Kidney glomerular epithelial cell (primary cell): ENCODE data around the gene TEX19.
"Not testable (repeated sequence)": the region's sequence is repeated elsewhere in the genome, so short reads cannot be mapped to it uniquely, and the experiment has no call there.

Source experiments
- DNase-seq: peaks from one replicate; lab custom pipeline; 2025; lab: John Stamatoyannopoulos, UW

Gene TEX19

GRCh38 chr17:82356845-82357355 lies 2.1 kb upstream of the TEX19 start:
- no peak for DNase-seq

GRCh38 chr17:82357394-82357793 lies 1.7 kb upstream of the TEX19 start:
- no peak for DNase-seq

DNA sequence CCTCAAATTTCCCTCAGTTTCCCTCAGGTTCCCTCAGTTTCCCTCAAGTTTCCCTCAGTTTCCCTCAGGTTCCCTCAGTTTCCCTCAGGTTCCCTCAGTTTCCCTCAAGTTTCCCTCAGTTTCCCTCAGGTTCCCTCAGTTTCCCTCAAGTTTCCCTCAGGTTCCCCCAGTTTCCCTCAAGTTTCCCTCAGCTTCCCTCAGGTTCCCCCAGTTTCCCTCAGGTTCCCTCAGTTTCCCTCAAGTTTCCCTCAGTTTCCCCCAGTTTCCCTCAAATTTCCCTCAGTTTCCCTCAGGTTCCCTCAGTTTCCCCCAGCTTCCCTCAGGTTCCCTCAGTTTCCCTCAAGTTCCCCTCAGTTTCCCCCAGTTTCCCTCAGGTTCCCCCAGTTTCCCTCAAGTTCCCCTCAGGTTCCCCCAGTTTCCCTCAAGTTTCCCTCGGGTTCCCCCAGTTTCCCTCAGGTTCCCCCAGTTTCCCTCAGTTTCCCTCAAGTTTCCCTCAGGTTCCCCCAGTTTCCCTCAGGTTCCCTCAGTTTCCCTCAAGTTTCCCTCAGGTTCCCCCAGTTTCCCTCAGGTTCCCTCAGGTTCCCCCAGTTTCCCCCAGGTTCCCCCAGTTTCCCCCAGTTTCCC lies 516 bp downstream of the TEX19 start:
- DNase-seq, result not testable (repeated sequence)

DNA sequence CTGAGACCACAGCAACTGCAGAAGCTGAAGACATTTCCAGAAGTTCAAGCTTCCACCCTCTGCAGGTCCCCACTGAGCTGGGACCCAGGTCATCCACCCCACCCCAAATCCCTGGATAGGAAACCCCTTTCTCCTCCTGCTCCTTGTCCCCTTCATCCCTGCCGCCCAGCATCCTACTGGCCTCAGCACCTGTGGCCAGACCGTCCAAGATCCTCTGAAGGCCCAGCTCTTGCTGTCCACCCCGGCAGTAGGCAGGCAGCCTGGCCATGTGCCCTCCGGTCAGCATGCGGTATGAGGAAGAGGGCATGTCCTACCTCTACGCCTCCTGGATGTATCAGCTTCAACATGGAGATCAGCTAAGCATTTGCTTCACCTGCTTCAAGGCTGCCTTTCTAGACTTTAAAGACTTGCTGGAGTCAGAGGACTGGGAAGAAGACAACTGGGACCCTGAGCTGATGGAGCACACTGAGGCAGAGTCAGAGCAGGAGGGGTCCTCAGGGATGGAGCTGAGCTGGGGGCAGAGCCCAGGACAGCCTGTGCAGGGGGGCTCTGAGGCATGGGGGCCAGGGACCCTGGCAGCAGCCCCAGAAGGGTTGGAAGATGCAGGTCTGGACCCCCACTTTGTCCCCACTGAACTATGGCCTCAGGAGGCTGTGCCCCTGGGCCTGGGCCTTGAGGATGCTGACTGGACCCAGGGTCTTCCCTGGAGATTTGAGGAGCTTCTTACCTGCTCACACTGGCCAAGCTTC lies 3.0 kb downstream of the TEX19 start:
- DNase-seq, result no peak

GRCh38 chr17:82365606-82366295 lies 6.7 kb downstream of the TEX19 start:
- no peak for DNase-seq

- DNase-seq, result no peak
These were observed 7.7 kb downstream of the TEX19 start for GRCh38 chr17:82366749-82367148.

DNA sequence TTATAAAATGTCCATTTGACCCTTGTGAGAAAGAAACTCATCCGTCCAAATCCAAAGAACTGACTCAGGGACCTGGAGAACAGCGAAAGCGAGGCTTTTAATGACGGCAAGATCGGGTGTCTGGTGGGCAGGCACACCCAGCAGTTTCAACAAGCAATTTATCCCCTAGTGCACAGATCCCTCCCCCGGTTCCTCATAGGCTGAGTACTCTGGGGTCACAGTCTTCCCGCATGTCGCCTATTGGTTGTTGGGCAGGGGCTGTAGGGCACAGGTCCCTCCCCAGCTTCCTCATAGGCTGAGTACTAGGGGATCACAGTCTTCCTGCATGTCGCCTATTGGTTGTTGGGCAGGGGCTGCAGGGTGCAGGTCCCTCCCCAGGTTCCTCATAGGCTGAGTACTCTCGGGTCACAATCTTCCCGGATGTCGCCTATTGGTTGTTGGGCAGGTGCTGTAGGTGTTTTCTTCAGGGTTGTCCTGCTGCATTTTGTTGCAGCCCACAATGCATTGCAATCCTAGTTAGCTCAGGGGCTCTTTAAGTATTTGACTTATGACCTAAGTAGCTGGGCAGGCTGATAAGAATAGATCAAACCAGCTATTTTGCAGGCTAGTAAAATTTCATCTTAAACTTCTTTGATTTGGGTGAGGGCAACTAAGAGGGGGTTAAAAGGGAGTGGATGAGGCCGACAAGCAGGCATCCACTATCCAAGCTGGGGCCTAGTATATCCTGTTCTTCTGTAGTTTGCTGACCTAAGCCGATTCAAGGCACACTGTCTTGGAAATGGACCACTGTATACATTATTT lies 8.9 kb downstream of the TEX19 start:
- DNase-seq, result no peak

DNA sequence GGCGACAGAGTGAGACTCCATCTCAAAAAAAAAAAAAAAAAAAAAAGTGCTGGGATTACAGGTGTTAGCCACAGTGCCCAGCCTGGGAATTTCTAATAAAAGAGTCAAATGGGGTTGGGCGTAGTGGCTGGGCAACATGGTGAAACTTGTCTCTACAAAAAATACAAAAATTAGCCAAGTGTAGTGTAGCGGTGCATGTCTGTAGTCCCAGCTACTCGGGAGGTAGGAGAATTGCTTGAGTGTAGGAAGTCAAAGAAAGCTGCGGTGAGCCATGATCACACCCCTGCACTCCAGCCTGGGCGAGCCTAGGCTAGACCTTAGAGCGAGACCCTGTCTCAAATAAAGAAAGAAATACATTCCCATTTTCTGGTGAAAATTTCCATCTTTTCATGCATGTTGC lies 10.2 kb downstream of the TEX19 start:
- DNase-seq, result no peak

DNA sequence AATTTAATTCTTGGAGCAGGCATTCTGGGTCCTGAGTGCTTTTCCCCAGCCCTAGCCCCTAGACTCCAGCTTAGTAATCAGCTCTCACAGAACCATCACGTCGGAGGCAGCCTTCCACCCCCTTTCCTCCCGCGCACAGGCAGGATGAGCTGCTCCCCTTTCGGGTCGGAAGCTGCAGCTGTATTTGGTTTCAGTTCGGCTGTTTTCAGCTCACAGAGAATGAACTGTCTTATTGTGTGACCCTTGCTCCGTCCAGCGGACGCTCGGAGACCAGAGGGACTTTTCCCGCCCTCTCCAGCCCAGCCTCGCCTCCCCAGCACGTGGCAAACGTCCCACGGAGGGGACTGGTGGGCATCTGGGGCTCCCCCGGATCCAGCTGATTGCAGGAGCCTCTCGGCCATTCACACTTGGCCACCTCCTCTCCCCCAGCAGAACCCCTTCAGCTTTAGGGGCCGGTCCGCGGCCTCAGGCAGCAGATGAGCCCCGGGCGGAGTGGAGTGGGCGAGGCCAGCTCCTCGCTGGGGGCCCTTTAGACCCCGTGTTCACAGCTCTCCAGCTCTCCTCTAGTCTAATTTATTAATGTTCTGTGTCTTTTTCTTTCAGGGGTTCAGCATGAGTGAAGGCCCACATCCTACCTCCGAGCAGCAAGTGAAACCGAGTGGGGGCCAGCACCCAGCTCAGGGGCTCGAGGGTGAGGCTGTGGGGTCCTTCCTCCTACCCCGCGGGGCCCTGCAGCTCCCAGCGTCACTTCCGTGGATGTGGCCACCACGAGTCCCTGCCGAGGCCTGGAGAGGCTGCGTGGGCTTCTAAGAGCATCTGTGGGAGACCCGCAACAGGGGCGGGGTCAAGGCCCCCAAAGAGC lies 11.7 kb downstream of the TEX19 start:
- no peak for DNase-seq

GRCh38 chr17:82371333-82372248 lies 12.5 kb downstream of the TEX19 start, which contains the start of gene UTS2R:
UTS2R (plus strand) TSS chr17:82371765; CDS start chr17:82374325, 2,560 bp downstream.
- DNase-seq, result no peak

GRCh38 chr17:82372249-82373071 lies 13.4 kb downstream of the TEX19 start:
- no peak for DNase-seq

DNA sequence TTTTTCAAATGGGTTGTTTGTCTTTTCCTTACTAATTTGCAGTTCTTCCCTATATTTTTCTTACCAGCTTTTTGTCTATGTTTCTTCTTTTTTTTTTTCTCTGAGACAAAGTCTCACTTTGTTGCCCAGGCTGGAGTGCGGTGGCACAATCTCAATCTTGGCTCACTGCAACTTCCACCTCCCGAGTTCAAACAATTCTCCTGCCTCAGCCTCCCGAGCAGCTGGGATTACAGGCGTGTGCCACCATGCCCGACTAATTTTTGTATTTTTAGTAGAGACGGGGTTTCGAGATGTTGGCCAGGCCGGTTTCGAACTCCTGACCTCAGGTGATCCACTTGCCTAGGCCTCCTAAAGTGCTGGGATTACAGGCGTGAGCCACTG lies 14.0 kb downstream of the TEX19 start:
- DNase-seq, result not testable (repeated sequence)

- DNase-seq, result no peak
These were observed 14.9 kb downstream of the TEX19 start for GRCh38 chr17:82373731-82374625.

DNA sequence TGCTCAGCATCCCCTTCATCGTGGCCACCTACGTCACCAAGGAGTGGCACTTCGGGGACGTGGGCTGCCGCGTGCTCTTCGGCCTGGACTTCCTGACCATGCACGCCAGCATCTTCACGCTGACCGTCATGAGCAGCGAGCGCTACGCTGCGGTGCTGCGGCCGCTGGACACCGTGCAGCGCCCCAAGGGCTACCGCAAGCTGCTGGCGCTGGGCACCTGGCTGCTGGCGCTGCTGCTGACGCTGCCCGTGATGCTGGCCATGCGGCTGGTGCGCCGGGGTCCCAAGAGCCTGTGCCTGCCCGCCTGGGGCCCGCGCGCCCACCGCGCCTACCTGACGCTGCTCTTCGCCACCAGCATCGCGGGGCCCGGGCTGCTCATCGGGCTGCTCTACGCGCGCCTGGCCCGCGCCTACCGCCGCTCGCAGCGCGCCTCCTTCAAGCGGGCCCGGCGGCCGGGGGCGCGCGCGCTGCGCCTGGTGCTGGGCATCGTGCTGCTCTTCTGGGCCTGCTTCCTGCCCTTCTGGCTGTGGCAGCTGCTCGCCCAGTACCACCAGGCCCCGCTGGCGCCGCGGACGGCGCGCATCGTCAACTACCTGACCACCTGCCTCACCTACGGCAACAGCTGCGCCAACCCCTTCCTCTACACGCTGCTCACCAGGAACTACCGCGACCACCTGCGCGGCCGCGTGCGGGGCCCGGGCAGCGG lies 15.7 kb downstream of the TEX19 start:
- no peak for DNase-seq

DNA sequence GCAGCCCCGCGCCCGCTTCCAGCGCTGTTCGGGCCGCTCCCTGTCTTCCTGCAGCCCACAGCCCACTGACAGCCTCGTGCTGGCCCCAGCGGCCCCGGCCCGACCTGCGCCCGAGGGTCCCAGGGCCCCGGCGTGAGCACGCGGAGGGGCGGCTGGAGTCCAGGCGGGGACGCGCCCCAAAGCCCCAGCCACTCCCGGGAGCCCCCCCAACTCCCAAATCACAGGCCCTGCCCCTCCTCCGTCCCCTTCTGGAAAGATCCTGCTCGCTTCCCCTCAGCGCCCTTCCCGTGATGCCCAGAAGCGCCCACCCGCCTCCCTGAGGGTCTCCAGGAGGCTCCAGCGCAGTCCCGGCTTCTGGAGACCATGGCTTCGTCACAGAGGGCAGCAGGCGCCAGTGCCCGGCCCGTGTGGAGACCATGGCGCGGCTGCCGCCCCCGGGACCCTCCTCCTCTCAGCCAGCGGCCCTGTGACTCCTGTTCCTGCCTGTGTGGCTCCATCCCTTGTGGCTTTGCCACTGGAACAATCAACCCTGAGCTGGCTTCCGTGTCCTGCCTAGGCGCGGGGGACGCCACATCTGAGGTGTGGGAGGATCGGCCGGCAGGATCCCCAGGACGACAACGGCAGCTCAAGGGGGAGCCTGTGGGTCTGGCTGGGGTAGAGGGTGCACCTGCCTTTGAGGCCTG lies 16.5 kb downstream of the TEX19 start:
- no peak for DNase-seq

GRCh38 chr17:82376042-82376730 lies 17.1 kb downstream of the TEX19 start:
- no peak for DNase-seq
